ENCODE results near the gene HCRTR2. TPM values are rescaled to one million over a fixed set of nuclear protein-coding genes. Genes with fewer than 3 reads are reported as not detected.
"Not testable (repeated sequence)": the region's sequence is repeated elsewhere in the genome, so short reads cannot be mapped to it uniquely, and the experiment has no call there.

Gene HCRTR2
- total RNA-seq (not detected), polyA plus RNA-seq (ENCODE audit: insufficient read depth in 1 of 8, insufficient read length in 8 of 8, low replicate concordance in 1 of 8) (under 1 TPM in 4 of 8 donors, not detected in 4; 0.06 to 0.17 (median 0.12) TPM)
- long read RNA-seq, donor 1 = 0 reads
- long read RNA-seq, donor 2 = 0 reads
- long read RNA-seq, donor 3 = 0 reads
- long read RNA-seq, donor 4 = 0 reads
- long read RNA-seq, donor 5 = 0 reads
- long read RNA-seq, donor 6 = 0 reads
- long read RNA-seq, donor 7 = 0 reads
- long read RNA-seq, donor 8 = 0 reads
- long read RNA-seq, donor 9 = 0 reads
- long read RNA-seq, donor 10 = 0 reads
- long read RNA-seq, donor 11 = 0 reads

- Histone ChIP-seq H3K4me1 (ENCODE audit: control insufficient read depth, insufficient read depth, low read length) (peaks cover 6% of the 10 kb centered on the region), H3K27ac (ENCODE audit: low read length) (no peak within 1 kb of the TSS), H3K27me3 (ENCODE audit: control insufficient read depth, insufficient read depth, low read length) (peaks cover 19% of the 10 kb centered on the region), H3K4me3 (ENCODE audit: low read length) (no peak within 1 kb of the TSS), H3K36me3 (ENCODE audit: control insufficient read depth, insufficient read depth, low read length) (no peaks in the 10 kb centered on the region), H3K9me3 (replicated peaks; ENCODE audit: control insufficient read depth, low read depth, low read length) (no peaks in the 10 kb centered on the region)
- whole genome bisulfite sequencing (ENCODE audit: insufficient coverage) = 0% methylated on average over 21 of the region's 42 CpGs
- peak; percentile 2 for DNase-seq
Observed at GRCh38 chr6:55174211-55175026, at the start of gene HCRTR2. Gene HCRTR2, plus strand, starts transcription at chr6:55174515. Its CDS starts 73 bp downstream, at chr6:55174588.

- DNase-seq = no peak
- Histone ChIP-seq H3K36me3 (ENCODE audit: control insufficient read depth, insufficient read depth, low read length) (no peaks in the 10 kb centered on the region), H3K27ac (ENCODE audit: low read length) (no peak overlapping the region), H3K4me3 (ENCODE audit: low read length) (no peak overlapping the region), H3K4me1 (ENCODE audit: control insufficient read depth, insufficient read depth, low read length) (no peaks in the 10 kb centered on the region), H3K9me3 (replicated peaks; ENCODE audit: control insufficient read depth, low read depth, low read length) (peaks cover 8% of the 10 kb centered on the region), H3K27me3 (ENCODE audit: control insufficient read depth, insufficient read depth, low read length) (no peaks in the 10 kb centered on the region)
Observed at GRCh38 chr6:55130806-55131324, 43.5 kb upstream of the HCRTR2 start.

GRCh38 chr6:55131616-55132015 is 42.7 kb upstream of the HCRTR2 start:
- H3K27me3 ChIP-seq (ENCODE audit: control insufficient read depth, insufficient read depth, low read length) = no peaks in the 10 kb centered on the region
- H3K9me3 ChIP-seq (replicated peaks; ENCODE audit: control insufficient read depth, low read depth, low read length) = peaks cover 4% of the 10 kb centered on the region
- H3K4me1 ChIP-seq (ENCODE audit: control insufficient read depth, insufficient read depth, low read length) = no peaks in the 10 kb centered on the region
- no peaks in the 10 kb centered on the region for H3K36me3 ChIP-seq (ENCODE audit: control insufficient read depth, insufficient read depth, low read length)
- DNase-seq = no peak
- H3K4me3 ChIP-seq (ENCODE audit: low read length) = no peak overlapping the region
- no peak overlapping the region for H3K27ac ChIP-seq (ENCODE audit: low read length)
- WGBS (ENCODE audit: insufficient coverage) = no CpG with 5 or more reads among the region's 1 CpG

GRCh38 chr6:55136916-55137315 is 37.4 kb upstream of the HCRTR2 start:
- Histone ChIP-seq H3K4me1 (ENCODE audit: control insufficient read depth, insufficient read depth, low read length) (no peaks in the 10 kb centered on the region), H3K36me3 (ENCODE audit: control insufficient read depth, insufficient read depth, low read length) (no peaks in the 10 kb centered on the region), H3K9me3 (replicated peaks; ENCODE audit: control insufficient read depth, low read depth, low read length) (no peaks in the 10 kb centered on the region), H3K27ac (ENCODE audit: low read length) (no peak overlapping the region), H3K4me3 (ENCODE audit: low read length) (no peak overlapping the region), H3K27me3 (ENCODE audit: control insufficient read depth, insufficient read depth, low read length) (no peaks in the 10 kb centered on the region)
- no peak for DNase-seq

GRCh38 chr6:55137929-55138693 is 36.2 kb upstream of the HCRTR2 start:
- Histone ChIP-seq H3K27ac (ENCODE audit: low read length) (no peak overlapping the region), H3K4me1 (ENCODE audit: control insufficient read depth, insufficient read depth, low read length) (no peaks in the 10 kb centered on the region), H3K36me3 (ENCODE audit: control insufficient read depth, insufficient read depth, low read length) (no peaks in the 10 kb centered on the region), H3K9me3 (replicated peaks; ENCODE audit: control insufficient read depth, low read depth, low read length) (no peaks in the 10 kb centered on the region), H3K4me3 (ENCODE audit: low read length) (no peak overlapping the region), H3K27me3 (ENCODE audit: control insufficient read depth, insufficient read depth, low read length) (no peaks in the 10 kb centered on the region)
- DNase-seq = no peak
- WGBS (ENCODE audit: insufficient coverage) = no CpG with 5 or more reads among the region's 4 CpGs

DNA sequence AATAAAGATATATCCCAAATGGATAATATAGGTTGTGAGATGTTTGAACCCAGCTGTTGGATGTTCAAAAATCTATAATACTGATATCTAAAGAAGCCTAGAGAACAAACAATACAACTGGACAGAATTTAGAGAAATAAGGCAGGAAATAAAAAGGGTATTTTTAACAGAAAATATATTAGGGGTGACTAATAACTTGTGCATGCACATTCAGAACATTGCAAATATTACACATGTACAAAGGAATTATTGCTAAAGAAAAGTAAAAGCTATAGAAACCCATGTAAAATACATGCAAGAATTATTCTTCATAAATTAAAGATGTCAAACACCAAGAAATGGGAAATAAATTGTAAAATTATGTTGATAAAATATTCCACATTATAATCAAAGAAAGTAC is 32.7 kb upstream of the HCRTR2 start:
- H3K4me3 ChIP-seq (ENCODE audit: low read length) = no peak overlapping the region
- H3K9me3 ChIP-seq (replicated peaks; ENCODE audit: control insufficient read depth, low read depth, low read length) = no peaks in the 10 kb centered on the region
- H3K27ac ChIP-seq (ENCODE audit: low read length) = no peak overlapping the region
- no peaks in the 10 kb centered on the region for H3K36me3 ChIP-seq (ENCODE audit: control insufficient read depth, insufficient read depth, low read length)
- H3K4me1 ChIP-seq (ENCODE audit: control insufficient read depth, insufficient read depth, low read length) = no peaks in the 10 kb centered on the region
- DNase-seq = no peak
- H3K27me3 ChIP-seq (ENCODE audit: control insufficient read depth, insufficient read depth, low read length) = no peaks in the 10 kb centered on the region

DNA sequence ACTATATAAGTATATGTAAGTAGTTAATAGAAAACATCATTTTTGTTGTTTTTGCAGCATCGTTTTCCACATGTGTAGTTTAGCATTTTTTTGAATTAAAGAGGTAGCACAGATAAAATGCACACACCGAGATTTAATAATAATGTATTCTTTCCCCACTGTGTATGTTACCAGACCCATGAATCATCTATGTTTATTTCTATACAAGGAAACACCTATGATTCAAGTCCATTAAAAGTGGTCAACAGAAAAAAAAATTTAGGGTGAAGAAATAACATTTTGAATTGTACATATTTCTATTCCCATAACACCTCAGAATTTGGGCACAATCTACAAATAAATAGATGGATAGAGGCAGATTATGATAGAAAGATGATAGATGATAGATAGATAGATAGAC is 31.7 kb upstream of the HCRTR2 start:
- no peaks in the 10 kb centered on the region for H3K4me1 ChIP-seq (ENCODE audit: control insufficient read depth, insufficient read depth, low read length)
- no peak for DNase-seq
- no peaks in the 10 kb centered on the region for H3K27me3 ChIP-seq (ENCODE audit: control insufficient read depth, insufficient read depth, low read length)
- no peak overlapping the region for H3K27ac ChIP-seq (ENCODE audit: low read length)
- no peaks in the 10 kb centered on the region for H3K36me3 ChIP-seq (ENCODE audit: control insufficient read depth, insufficient read depth, low read length)
- H3K9me3 ChIP-seq (replicated peaks; ENCODE audit: control insufficient read depth, low read depth, low read length) = no peaks in the 10 kb centered on the region
- H3K4me3 ChIP-seq (ENCODE audit: low read length) = no peak overlapping the region
- no CpG with 5 or more reads among the region's 2 CpGs for WGBS (ENCODE audit: insufficient coverage)

- H3K36me3 ChIP-seq (ENCODE audit: control insufficient read depth, insufficient read depth, low read length) = no peaks in the 10 kb centered on the region
- no peaks in the 10 kb centered on the region for H3K27me3 ChIP-seq (ENCODE audit: control insufficient read depth, insufficient read depth, low read length)
- WGBS (ENCODE audit: insufficient coverage) = no CpG with 5 or more reads among the region's 1 CpG
- H3K4me3 ChIP-seq (ENCODE audit: low read length) = no peak overlapping the region
- DNase-seq = no peak
- H3K4me1 ChIP-seq (ENCODE audit: control insufficient read depth, insufficient read depth, low read length) = no peaks in the 10 kb centered on the region
- H3K27ac ChIP-seq (ENCODE audit: low read length) = no peak overlapping the region
- H3K9me3 ChIP-seq (replicated peaks; ENCODE audit: control insufficient read depth, low read depth, low read length) = no peaks in the 10 kb centered on the region
Observed at GRCh38 chr6:55153284-55153683, 21.0 kb upstream of the HCRTR2 start.

GRCh38 chr6:55158784-55159183 is 15.5 kb upstream of the HCRTR2 start:
- not testable (repeated sequence) for H3K27me3 ChIP-seq (ENCODE audit: control insufficient read depth, insufficient read depth, low read length); DNase-seq; H3K9me3 ChIP-seq (replicated peaks; ENCODE audit: control insufficient read depth, low read depth, low read length); H3K36me3 ChIP-seq (ENCODE audit: control insufficient read depth, insufficient read depth, low read length); H3K27ac ChIP-seq (ENCODE audit: low read length); H3K4me1 ChIP-seq (ENCODE audit: control insufficient read depth, insufficient read depth, low read length); H3K4me3 ChIP-seq (ENCODE audit: low read length)
- WGBS (ENCODE audit: insufficient coverage) = 86% methylated on average over 8 of the region's 9 CpGs

- Histone ChIP-seq H3K9me3 (replicated peaks; ENCODE audit: control insufficient read depth, low read depth, low read length) (no peaks in the 10 kb centered on the region), H3K27me3 (ENCODE audit: control insufficient read depth, insufficient read depth, low read length) (no peaks in the 10 kb centered on the region), H3K4me1 (ENCODE audit: control insufficient read depth, insufficient read depth, low read length) (no peaks in the 10 kb centered on the region), H3K27ac (ENCODE audit: low read length) (no peak overlapping the region), H3K4me3 (ENCODE audit: low read length) (no peak overlapping the region), H3K36me3 (ENCODE audit: control insufficient read depth, insufficient read depth, low read length) (no peaks in the 10 kb centered on the region)
- no CpG with 5 or more reads among the region's 1 CpG for WGBS (ENCODE audit: insufficient coverage)
- DNase-seq = no peak
Observed at GRCh38 chr6:55167860-55168259, 6.5 kb upstream of the HCRTR2 start.

All from muscle of leg (tissue), 16 donors.